ENCODE data around the gene WDR90.

Gene WDR90

GRCh38 chr16:642189-643049 lies 6.7 kb upstream of the WDR90 start:
- Histone ChIP-seq H3K27me3 (ENCODE audit: control insufficient read depth in 3 of 3, insufficient read depth in 3 of 3, low read depth in 1 of 3, low read length in 3 of 3) (peaks cover 0 to 20% (median 11%) of the 10 kb centered on the region in 3 experiments), H3K4ac (ENCODE audit: low read length) (no peak overlapping the region), H3K4me2 (ENCODE audit: insufficient read depth, low read length, poor library complexity, severe bottlenecking) (peak overlapping the region; percentile 96), H3K4me1 (ENCODE audit: control insufficient read depth in 2 of 2, insufficient read depth in 1 of 2, low read depth in 1 of 2, low read length in 2 of 2) (peaks cover 14 to 20% of the 10 kb centered on the region in 2 donors), H4K91ac (ENCODE audit: low read depth, low read length, poor library complexity) (no peak overlapping the region), H3K79me1 (ENCODE audit: low read depth, low read length) (peaks cover 4% of the 10 kb centered on the region), H3K4me3 (ENCODE audit: low read length in 2 of 2) (peak overlapping the region; percentile 53 to 84), H2BK5ac (ENCODE audit: low read length) (no peak overlapping the region), H2BK12ac (ENCODE audit: low read length) (no peak overlapping the region), H3K14ac (ENCODE audit: low read length) (peak overlapping the region; percentile 98), H3K27ac (replicated peaks; ENCODE audit: low read length) (no peak overlapping the region), H3K36me3 (replicated peaks in 1 of 2; ENCODE audit: control insufficient read depth in 2 of 2, insufficient read depth in 2 of 2, low read length in 2 of 2) (no peaks in the 10 kb centered on the region), H3K18ac (ENCODE audit: low read length) (peak overlapping the region; percentile 91), H2BK120ac (ENCODE audit: low read depth, low read length) (no peak overlapping the region), H2BK15ac (ENCODE audit: low read length) (no peak overlapping the region), H2AFZ (ENCODE audit: low read length) (peak overlapping the region; percentile 77), H2AK5ac (ENCODE audit: low read depth, low read length) (peak overlapping the region; percentile 47), H3K23ac (ENCODE audit: low read depth, low read length, poor library complexity) (peak overlapping the region; percentile 98), H3K9me3 (replicated peaks in 1 of 2; ENCODE audit: control insufficient read depth in 2 of 2, insufficient read depth in 1 of 2, low read depth in 1 of 2, low read length in 2 of 2) (no peaks in the 10 kb centered on the region), H3K9ac (ENCODE audit: low read depth, low read length, poor library complexity) (peak overlapping the region; percentile 86), H4K8ac (ENCODE audit: low read depth, low read length) (peak overlapping the region; percentile 65)
- no CpG with 5 or more reads among the region's 72 CpGs for WGBS, 2 donors (ENCODE audit: extremely low coverage in 2 of 2, insufficient read length in 2 of 2, insufficient replicate concordance in 1 of 2)
- DNase-seq (ENCODE audit: low spot score), result no peak

DNA sequence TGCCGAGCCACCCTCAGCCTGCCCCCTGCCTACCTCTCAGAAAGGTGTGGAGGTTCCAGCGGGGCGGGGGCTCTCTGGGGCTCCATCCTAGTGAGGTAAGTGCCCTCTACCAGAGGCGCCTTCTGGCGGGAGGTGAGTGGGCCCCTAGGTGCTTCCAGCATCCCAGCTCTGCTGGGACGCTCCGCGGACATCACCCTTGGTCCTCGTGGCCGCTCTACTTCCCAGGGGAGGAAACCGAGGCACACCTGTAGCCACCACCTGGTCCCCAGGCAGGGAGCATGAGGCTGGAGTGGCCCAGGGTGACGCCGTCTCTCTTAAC lies 6.2 kb upstream of the WDR90 start:
- Histone ChIP-seq H3K9ac (ENCODE audit: low read depth, low read length, poor library complexity) (no peak overlapping the region), H2BK12ac (ENCODE audit: low read length) (no peak overlapping the region), H3K4me1 (ENCODE audit: control insufficient read depth in 2 of 2, insufficient read depth in 1 of 2, low read depth in 1 of 2, low read length in 2 of 2) (peaks cover 9 to 16% of the 10 kb centered on the region in 2 donors), H2BK15ac (ENCODE audit: low read length) (no peak overlapping the region), H2BK120ac (ENCODE audit: low read depth, low read length) (no peak overlapping the region), H3K27ac (replicated peaks; ENCODE audit: low read length) (no peak overlapping the region), H3K4me2 (ENCODE audit: insufficient read depth, low read length, poor library complexity, severe bottlenecking) (no peak overlapping the region), H2AFZ (ENCODE audit: low read length) (no peak overlapping the region), H3K18ac (ENCODE audit: low read length) (no peak overlapping the region), H3K27me3 (ENCODE audit: control insufficient read depth in 3 of 3, insufficient read depth in 3 of 3, low read depth in 1 of 3, low read length in 3 of 3) (peaks cover 0 to 20% (median 11%) of the 10 kb centered on the region in 3 experiments), H3K79me1 (ENCODE audit: low read depth, low read length) (peaks cover 9% of the 10 kb centered on the region), H3K23ac (ENCODE audit: low read depth, low read length, poor library complexity) (peak overlapping the region; percentile 3), H3K14ac (ENCODE audit: low read length) (no peak overlapping the region), H3K4me3 (ENCODE audit: low read length in 2 of 2) (peak overlapping the region in 1 of 2 donors; percentile 53), H4K91ac (ENCODE audit: low read depth, low read length, poor library complexity) (no peak overlapping the region), H2BK5ac (ENCODE audit: low read length) (no peak overlapping the region), H3K9me3 (replicated peaks in 1 of 2; ENCODE audit: control insufficient read depth in 2 of 2, insufficient read depth in 1 of 2, low read depth in 1 of 2, low read length in 2 of 2) (no peaks in the 10 kb centered on the region), H2AK5ac (ENCODE audit: low read depth, low read length) (peak overlapping the region; percentile 47), H3K36me3 (replicated peaks in 1 of 2; ENCODE audit: control insufficient read depth in 2 of 2, insufficient read depth in 2 of 2, low read length in 2 of 2) (no peaks in the 10 kb centered on the region), H3K4ac (ENCODE audit: low read length) (no peak overlapping the region), H4K8ac (ENCODE audit: low read depth, low read length) (no peak overlapping the region)
- DNase-seq (ENCODE audit: low spot score), result no peak
- WGBS, 2 donors (ENCODE audit: extremely low coverage in 2 of 2, insufficient read length in 2 of 2, insufficient replicate concordance in 1 of 2), result no CpG with 5 or more reads among the region's 13 CpGs

DNA sequence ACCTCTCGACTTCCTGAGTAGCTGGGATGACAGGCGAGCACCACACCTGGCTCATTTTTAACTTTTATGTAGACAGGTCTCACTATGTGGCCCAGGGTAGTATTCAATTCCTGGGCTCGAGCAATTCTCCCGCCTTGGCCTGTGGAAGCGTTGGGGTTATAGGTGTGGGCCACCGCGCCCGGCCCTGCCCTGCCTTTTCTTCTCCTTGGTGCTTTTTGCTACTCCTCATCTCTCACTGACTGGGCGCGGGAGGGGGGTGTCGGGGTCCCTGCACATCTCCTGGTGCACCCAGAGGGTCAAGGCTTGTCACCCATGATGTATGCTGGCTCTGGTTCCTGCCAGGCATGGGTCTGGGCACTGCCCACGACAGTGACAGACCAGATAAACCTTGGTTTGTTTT lies 4.6 kb upstream of the WDR90 start:
- Histone ChIP-seq H3K23ac (ENCODE audit: low read depth, low read length, poor library complexity) (no peak overlapping the region), H3K9me3 (replicated peaks in 1 of 2; ENCODE audit: control insufficient read depth in 2 of 2, insufficient read depth in 1 of 2, low read depth in 1 of 2, low read length in 2 of 2) (no peaks in the 10 kb centered on the region), H2BK12ac (ENCODE audit: low read length) (no peak overlapping the region), H3K79me1 (ENCODE audit: low read depth, low read length) (peaks cover 9% of the 10 kb centered on the region), H3K4me1 (ENCODE audit: control insufficient read depth in 2 of 2, insufficient read depth in 1 of 2, low read depth in 1 of 2, low read length in 2 of 2) (peaks cover 9 to 14% of the 10 kb centered on the region in 2 donors), H2AFZ (ENCODE audit: low read length) (no peak overlapping the region), H3K4ac (ENCODE audit: low read length) (no peak overlapping the region), H2AK5ac (ENCODE audit: low read depth, low read length) (peak overlapping the region; percentile 56), H4K91ac (ENCODE audit: low read depth, low read length, poor library complexity) (no peak overlapping the region), H3K9ac (ENCODE audit: low read depth, low read length, poor library complexity) (no peak overlapping the region), H3K18ac (ENCODE audit: low read length) (no peak overlapping the region), H3K27ac (replicated peaks; ENCODE audit: low read length) (no peak overlapping the region), H2BK15ac (ENCODE audit: low read length) (no peak overlapping the region), H3K14ac (ENCODE audit: low read length) (no peak overlapping the region), H3K36me3 (replicated peaks in 1 of 2; ENCODE audit: control insufficient read depth in 2 of 2, insufficient read depth in 2 of 2, low read length in 2 of 2) (no peaks in the 10 kb centered on the region), H3K4me3 (ENCODE audit: low read length in 2 of 2) (no peak overlapping the region), H2BK5ac (ENCODE audit: low read length) (no peak overlapping the region), H3K27me3 (ENCODE audit: control insufficient read depth in 3 of 3, insufficient read depth in 3 of 3, low read depth in 1 of 3, low read length in 3 of 3) (peaks cover 0 to 20% (median 11%) of the 10 kb centered on the region in 3 experiments), H2BK120ac (ENCODE audit: low read depth, low read length) (no peak overlapping the region), H4K8ac (ENCODE audit: low read depth, low read length) (no peak overlapping the region), H3K4me2 (ENCODE audit: insufficient read depth, low read length, poor library complexity, severe bottlenecking) (no peak overlapping the region)
- no CpG with 5 or more reads among the region's 12 CpGs for WGBS, 2 donors (ENCODE audit: extremely low coverage in 2 of 2, insufficient read length in 2 of 2, insufficient replicate concordance in 1 of 2)
- no peak for DNase-seq (ENCODE audit: low spot score)

DNA sequence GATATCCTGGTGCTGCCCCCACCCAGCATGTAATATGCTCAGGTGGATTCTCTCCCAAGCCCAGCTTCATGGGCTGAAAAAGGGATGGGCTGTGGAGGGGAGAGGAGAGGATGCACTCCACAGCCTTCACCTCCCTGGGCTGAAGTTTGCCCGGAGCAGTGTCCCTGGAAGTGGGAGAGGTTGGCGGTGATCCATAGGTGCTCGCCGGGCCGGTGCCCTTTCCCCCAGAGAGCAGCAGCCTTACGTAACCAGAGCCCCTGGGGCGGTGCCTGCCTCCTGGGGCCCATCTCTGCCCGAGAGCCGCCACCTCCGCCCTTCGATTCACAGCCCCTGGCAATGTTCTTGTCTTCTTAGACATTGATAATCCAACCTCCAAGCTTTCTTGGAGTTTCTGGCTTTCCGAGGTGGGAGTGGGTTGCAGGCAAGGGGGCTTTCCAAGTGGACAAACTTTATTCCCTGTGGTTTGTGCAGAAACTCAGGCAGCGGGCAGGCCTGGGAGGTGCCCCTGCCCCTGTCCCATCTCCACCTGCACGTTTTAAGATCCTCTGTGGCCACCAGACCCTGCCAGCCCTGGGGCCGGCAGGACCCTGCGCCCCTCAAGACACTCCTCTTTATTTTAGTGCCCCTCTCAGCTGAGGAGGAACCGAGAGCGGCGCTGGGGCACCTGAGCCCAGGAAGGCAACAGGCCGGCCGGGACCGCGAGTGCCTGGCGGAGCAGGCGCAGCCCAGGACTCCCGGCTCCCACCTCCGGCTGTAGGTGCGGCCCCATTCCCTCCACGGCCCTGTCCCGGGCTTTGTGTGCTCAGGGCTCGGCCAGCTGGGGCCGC lies 3.1 kb upstream of the WDR90 start:
- H3K27me3 ChIP-seq (ENCODE audit: control insufficient read depth in 3 of 3, insufficient read depth in 3 of 3, low read depth in 1 of 3, low read length in 3 of 3), result peaks cover 0 to 20% (median 11%) of the 10 kb centered on the region in 3 experiments
- H2BK15ac ChIP-seq (ENCODE audit: low read length), result no peak overlapping the region
- no peak overlapping the region for H4K8ac ChIP-seq (ENCODE audit: low read depth, low read length)
- H2AFZ ChIP-seq (ENCODE audit: low read length), result no peak overlapping the region
- H3K4me2 ChIP-seq (ENCODE audit: insufficient read depth, low read length, poor library complexity, severe bottlenecking), result no peak overlapping the region
- peaks cover 13 to 16% of the 10 kb centered on the region in 2 donors for H3K4me1 ChIP-seq (ENCODE audit: control insufficient read depth in 2 of 2, insufficient read depth in 1 of 2, low read depth in 1 of 2, low read length in 2 of 2)
- no peak overlapping the region for H2BK120ac ChIP-seq (ENCODE audit: low read depth, low read length)
- no peaks in the 10 kb centered on the region for H3K9me3 ChIP-seq (replicated peaks in 1 of 2; ENCODE audit: control insufficient read depth in 2 of 2, insufficient read depth in 1 of 2, low read depth in 1 of 2, low read length in 2 of 2)
- H2AK5ac ChIP-seq (ENCODE audit: low read depth, low read length), result peak overlapping the region; percentile 70
- peaks cover 0 to 5% of the 10 kb centered on the region in 2 donors for H3K36me3 ChIP-seq (replicated peaks in 1 of 2; ENCODE audit: control insufficient read depth in 2 of 2, insufficient read depth in 2 of 2, low read length in 2 of 2)
- no peak overlapping the region for H3K14ac ChIP-seq (ENCODE audit: low read length)
- no peak overlapping the region for H3K4ac ChIP-seq (ENCODE audit: low read length)
- H3K23ac ChIP-seq (ENCODE audit: low read depth, low read length, poor library complexity), result peak overlapping the region; percentile 55
- no peak overlapping the region for H3K4me3 ChIP-seq (ENCODE audit: low read length in 2 of 2)
- H4K91ac ChIP-seq (ENCODE audit: low read depth, low read length, poor library complexity), result no peak overlapping the region
- peak overlapping the region; percentile 22 for H2BK12ac ChIP-seq (ENCODE audit: low read length)
- DNase-seq (ENCODE audit: low spot score), result no peak
- H2BK5ac ChIP-seq (ENCODE audit: low read length), result no peak overlapping the region
- no peak overlapping the region for H3K18ac ChIP-seq (ENCODE audit: low read length)
- H3K9ac ChIP-seq (ENCODE audit: low read depth, low read length, poor library complexity), result peak overlapping the region; percentile 63
- H3K27ac ChIP-seq (replicated peaks; ENCODE audit: low read length), result no peak overlapping the region
- peaks cover 12% of the 10 kb centered on the region for H3K79me1 ChIP-seq (ENCODE audit: low read depth, low read length)
- WGBS, 2 donors (ENCODE audit: extremely low coverage in 2 of 2, insufficient read length in 2 of 2, insufficient replicate concordance in 1 of 2), result no CpG with 5 or more reads among the region's 32 CpGs
